ENCODE data around the gene DENND6A.

DNA sequence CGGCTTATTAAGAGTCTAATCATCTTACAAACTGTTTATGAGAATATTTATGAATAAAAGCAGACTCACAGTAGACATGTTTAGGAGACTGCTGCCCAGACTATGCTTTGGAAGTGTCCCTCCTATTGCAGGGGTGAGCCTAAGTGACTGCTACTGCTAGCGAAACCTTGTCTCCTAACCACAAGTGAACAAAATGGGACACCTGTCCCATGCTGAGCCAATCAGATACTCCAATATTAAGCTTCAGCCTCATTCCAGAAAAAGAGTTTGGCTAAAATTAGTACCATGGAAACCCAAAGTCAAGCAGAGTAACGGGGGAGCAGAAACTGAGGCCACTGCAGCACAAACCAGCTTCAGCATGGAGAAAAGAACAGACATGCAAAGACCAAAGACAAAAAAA, 4.6 kb downstream of the DENND6A start:
- TF ChIP-seq, protein P1, sequence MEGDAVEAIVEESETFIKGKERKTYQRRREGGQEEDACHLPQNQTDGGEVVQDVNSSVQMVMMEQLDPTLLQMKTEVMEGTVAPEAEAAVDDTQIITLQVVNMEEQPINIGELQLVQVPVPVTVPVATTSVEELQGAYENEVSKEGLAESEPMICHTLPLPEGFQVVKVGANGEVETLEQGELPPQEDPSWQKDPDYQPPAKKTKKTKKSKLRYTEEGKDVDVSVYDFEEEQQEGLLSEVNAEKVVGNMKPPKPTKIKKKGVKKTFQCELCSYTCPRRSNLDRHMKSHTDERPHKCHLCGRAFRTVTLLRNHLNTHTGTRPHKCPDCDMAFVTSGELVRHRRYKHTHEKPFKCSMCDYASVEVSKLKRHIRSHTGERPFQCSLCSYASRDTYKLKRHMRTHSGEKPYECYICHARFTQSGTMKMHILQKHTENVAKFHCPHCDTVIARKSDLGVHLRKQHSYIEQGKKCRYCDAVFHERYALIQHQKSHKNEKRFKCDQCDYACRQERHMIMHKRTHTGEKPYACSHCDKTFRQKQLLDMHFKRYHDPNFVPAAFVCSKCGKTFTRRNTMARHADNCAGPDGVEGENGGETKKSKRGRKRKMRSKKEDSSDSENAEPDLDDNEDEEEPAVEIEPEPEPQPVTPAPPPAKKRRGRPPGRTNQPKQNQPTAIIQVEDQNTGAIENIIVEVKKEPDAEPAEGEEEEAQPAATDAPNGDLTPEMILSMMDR (IDR thresholded peaks at IDR 0.05) = no peak
- no peak for TF ChIP-seq POLR2A (IDR thresholded peaks at IDR 0.05)

Data from testis (tissue), 2 donors.